IPS-NIHi7 (cell line): ENCODE results near the gene MBD1.
"Not testable (repeated sequence)": the region's sequence is repeated elsewhere in the genome, so short reads cannot be mapped to it uniquely, and the experiment has no call there.

Source experiments
- DNase-seq: peaks from one replicate; pipeline ENCODE4 v3.0.0; 2012; ENCODE audit warnings: mixed read lengths; ENCODE audit errors: extremely low spot score

The MBD1 gene

DNA sequence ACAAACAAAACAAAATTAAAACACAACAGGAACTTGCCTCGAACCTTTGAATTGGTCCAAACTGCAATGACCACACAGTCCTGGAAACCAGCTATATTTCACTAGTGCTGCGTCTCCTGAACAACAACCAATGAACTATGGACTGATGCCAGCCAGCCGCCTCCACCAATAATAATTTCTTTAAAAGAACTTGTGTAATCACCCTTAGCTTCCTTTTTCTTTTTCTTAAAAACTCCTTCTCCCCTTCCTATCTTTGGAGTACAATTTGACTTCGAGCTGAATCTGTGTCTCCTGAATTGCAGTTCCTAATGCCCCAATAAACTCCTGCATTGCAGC is 7.8 kb upstream of the MBD1 start:
- no peak for DNase-seq

- not testable (repeated sequence) for DNase-seq
These were observed 7.2 kb upstream of the MBD1 start for GRCh38 chr18:50288348-50289107.

- DNase-seq: peak; percentile 92
These were observed 6.4 kb upstream of the MBD1 start, which contains the start of gene CXXC1 for GRCh38 chr18:50287441-50288347. TSS of gene CXXC1 (minus strand) at chr18:50287692. CDS start at chr18:50287589, 103 bp downstream.

DNA sequence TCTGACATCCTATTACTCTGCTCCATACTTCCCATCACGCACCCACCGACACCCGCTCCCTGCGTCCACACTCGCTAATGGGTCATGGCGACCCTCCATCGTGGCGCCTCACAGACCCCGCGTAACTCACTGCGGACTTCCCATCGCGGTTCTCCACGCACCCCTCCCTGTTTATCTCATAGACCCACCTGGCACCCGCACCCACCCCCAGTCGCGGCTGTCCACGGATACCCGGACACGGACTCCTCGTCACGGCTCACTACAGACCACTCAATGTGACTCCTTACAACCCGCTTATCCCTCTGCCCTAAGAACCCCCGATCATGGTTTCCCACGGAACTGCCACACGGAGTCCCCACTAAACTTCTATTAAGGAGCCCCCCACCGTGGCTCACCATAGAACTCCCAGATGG is 5.7 kb upstream of the MBD1 start:
- DNase-seq: no peak

- DNase-seq: no peak
These were observed 5.2 kb upstream of the MBD1 start for GRCh38 chr18:50286391-50287027.

DNA sequence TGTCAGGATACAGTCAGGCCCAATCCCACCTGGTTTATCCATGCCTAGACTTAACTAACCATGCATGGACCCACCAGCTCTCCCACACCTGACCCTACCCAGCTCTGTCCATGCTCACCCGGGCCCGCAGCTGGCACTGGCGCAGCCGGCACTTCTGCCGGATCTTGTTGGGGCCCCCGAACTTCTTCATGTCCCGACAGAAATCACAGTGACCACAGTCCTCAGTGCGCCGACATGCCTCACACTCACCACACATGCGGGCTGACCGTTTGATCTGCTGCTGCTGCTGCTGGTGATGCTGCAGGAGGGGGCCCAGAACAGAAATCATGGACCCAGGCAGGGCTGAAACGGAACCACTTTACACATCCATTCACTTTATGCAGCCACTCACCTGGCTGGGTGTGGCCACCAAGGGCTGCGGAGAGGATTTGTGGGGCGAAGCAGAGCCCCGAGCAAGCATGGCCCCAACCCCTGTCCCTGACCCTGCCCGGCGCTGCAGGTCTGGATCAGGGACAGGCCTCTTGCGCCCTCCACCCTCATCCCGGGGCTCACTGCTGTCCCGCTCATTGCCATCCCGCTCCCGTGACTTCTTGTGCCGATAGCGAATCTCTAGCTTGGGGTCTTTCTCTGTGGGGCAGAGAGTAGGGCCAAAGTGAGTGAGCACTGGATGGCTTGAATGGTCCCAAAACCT is 4.5 kb upstream of the MBD1 start:
- no peak for DNase-seq

DNA sequence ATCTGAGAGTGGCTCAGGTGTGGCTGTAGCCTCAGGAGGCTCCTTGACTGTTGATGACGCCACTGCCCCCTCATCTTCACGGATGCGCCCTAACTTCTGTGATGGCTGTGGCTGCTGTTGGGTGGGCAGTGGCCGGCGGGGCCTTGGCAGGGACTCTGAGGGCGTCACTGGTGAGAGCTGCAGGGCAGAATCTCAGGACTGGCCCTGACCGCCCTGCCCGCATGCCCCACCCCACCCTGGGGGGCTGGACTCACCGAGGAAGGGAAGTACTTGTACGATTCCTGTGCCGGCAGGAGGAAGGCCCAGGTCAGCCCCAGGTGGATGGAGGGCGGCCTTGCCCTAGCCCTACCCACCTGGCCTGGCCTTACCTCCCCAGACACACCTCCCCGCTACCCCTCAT is 3.7 kb upstream of the MBD1 start:
- no peak for DNase-seq

- DNase-seq: no peak
These were observed 3.0 kb upstream of the MBD1 start for GRCh38 chr18:50284255-50284885.

GRCh38 chr18:50283469-50284209 is 2.3 kb upstream of the MBD1 start:
- no peak for DNase-seq

DNA sequence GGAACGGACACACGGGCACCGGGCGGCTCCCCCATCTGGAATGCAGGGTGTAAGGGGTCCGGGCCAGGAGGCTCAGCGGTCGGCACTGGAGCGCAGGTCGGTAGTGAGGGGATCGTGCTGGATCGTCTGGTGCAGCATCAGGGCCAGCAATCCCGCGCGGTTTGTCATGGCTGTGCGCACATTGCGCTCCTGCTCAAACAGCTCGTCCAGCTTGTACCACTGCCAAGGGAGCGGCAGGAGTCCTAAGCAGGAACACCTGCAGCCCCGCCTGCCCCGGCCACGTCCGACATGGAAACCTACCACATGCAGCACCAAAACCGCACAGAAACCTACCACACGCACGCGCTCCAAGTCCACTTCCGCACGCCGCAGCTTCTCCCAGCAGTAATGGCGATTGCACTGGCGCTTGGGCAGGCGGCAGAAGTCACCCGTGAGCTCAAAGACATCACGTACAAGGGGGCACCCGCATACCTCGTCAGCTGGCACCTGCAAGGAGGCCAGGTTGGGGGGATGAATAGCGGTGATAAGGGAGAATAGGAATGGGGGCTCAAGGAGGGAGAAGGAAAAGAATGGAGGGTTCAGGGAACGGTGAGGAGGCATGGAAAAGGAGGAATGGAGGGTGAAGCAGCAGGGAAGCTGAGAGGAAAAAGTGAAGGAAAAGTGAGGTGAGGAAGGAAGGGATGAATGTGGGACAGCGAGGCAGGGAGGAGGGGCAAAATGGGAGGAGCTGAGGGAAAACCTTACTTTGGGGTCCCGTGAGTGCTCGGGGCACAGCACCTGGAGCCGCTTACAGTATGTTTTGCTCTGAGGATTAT is 1.4 kb upstream of the MBD1 start:
- DNase-seq: no peak

DNA sequence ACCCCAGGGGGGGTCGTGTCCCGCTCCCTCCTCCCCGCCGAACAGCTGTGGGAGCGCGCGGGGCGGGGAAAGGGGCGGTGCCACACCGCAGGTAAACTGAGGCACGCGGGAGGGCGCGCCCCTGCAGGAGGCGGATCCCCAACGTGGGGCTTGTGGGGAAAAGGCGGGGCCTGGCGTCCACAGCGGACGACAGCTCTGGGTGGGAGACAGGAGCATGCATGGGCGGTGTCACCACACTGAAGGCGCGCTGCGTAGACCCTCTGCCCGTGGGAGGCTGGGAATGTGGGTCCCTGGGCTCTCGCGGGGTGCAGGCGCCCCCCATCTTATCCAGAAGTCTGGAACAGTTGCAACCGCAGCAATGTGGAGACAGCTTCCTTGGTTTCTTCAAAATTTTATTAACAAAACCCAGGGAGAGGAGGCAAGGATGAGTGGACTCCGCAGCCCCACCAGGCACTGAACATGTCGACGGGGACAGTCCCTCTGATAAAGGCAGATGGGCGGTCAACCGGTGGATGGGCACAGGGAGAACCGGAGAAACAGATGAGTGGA is 723 bp upstream of the MBD1 start:
- no peak for DNase-seq

DNA sequence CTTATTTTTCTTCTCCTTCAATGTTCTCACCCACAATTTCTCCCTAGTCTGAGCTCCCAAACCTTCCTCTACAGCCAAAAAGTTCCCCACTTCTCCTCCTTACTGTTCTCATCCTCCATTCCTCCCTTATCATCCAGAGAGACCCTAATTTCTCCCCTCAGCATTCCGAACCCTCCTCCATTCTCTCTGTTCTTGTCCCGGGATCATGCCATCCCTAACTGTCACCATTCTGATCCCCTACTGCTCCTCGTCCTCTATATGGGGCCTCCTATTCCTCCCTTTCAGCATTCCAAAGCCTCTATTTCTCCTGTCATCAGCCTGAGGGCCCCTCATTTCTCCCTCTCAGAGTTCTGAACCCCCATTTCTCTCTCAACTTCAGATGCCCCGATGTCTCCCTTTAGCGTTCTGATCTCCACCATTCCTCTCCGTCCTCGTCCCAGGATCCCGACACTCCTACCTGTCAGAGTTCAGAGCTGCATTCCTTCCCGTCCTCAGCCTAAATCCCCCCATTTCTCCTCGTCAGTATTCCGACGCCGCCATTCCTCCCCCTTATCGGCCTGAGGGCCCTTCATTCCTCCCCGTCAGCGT is 522 bp downstream of the MBD1 start:
- no peak for DNase-seq

DNA sequence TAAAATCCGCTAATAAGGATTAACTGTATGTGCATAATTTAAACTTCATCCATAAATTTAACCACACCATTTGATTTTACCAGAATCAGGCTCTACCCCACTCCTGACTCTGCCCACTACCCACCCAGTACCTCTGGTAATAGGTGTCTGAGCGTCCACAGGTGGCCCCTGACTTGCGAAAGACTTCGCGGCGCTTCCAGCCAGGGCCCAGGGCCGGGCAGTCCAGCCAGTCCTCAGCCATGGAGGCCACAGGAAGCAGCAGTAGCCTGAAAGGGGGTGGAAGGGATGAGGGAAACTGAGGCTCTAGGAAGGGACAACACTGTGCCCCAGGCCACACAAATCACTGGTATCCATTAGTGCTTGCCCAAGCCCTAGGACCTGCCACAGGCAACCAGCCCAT is 1.6 kb downstream of the MBD1 start:
- DNase-seq: no peak

GRCh38 chr18:50277942-50278341 is 3.4 kb downstream of the MBD1 start:
- no peak for DNase-seq

- no peak for DNase-seq
These were observed 4.9 kb downstream of the MBD1 start for GRCh38 chr18:50276452-50276851.

DNA sequence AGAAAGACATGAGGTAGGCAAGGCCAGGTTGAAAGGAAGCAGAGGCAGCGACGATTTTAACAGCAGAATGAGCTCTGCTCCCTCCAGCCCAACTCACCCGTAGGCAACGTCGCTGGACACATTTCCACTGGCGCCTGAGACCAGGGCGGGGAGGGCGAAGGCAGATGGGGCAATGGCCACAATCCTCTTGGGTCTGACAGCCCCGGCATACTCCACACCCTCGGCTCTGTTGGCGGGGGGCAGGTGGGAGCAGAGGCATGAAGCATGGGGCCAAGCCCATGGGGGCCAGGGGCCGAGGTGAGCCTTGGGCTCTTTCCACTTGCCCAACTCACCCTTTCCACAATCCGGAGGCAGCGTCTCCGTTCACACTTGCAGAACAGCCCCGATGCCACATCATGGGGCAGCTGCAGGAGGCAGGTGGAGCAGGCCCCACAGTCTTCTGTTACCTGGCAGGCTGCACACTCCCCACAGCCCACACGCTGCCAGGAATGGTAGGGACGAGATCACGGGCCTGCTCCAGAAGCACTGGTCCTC is 5.8 kb downstream of the MBD1 start:
- DNase-seq: no peak

- DNase-seq: no peak
These were observed 6.4 kb downstream of the MBD1 start for GRCh38 chr18:50274941-50275340.

GRCh38 chr18:50274044-50274442 is 7.3 kb downstream of the MBD1 start:
- no peak for DNase-seq
